Measurements from ENCODE around the gene CDYL. TPM values are rescaled to one million over a fixed set of nuclear protein-coding genes. Genes with fewer than 3 reads are reported as not detected.

The CDYL gene
- total and polyA plus RNA-seq, 4 donors: 3.3 to 25.4 (median 11.0) TPM

- 90% methylated on average over 5 of the region's 5 CpGs for WGBS
- peaks cover 3 to 13% (median 6%) of the 10 kb centered on the region in 4 donors for H3K36me3 ChIP-seq (ENCODE audit: control insufficient read depth in 4 of 4, insufficient read depth in 3 of 4, low read depth in 1 of 4, low read length in 3 of 4)
- no peak for DNase-seq (ENCODE audit: low spot score)
- no peak for TF ChIP-seq FOXA2 (IDR thresholded peaks at IDR 0.05)
- TF ChIP-seq, protein P1, sequence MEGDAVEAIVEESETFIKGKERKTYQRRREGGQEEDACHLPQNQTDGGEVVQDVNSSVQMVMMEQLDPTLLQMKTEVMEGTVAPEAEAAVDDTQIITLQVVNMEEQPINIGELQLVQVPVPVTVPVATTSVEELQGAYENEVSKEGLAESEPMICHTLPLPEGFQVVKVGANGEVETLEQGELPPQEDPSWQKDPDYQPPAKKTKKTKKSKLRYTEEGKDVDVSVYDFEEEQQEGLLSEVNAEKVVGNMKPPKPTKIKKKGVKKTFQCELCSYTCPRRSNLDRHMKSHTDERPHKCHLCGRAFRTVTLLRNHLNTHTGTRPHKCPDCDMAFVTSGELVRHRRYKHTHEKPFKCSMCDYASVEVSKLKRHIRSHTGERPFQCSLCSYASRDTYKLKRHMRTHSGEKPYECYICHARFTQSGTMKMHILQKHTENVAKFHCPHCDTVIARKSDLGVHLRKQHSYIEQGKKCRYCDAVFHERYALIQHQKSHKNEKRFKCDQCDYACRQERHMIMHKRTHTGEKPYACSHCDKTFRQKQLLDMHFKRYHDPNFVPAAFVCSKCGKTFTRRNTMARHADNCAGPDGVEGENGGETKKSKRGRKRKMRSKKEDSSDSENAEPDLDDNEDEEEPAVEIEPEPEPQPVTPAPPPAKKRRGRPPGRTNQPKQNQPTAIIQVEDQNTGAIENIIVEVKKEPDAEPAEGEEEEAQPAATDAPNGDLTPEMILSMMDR (IDR thresholded peaks at IDR 0.05; ENCODE audit: low read depth, low read length, missing input control): no peak
- TF ChIP-seq FOXA1 (IDR thresholded peaks at IDR 0.05): no peak
- no peak for TF ChIP-seq GABPA (IDR thresholded peaks at IDR 0.05 in 1 of 2, conservative IDR thresholded peaks at IDR 0.05 in 1 of 2)
- TF ChIP-seq JUND (IDR thresholded peaks at IDR 0.05): no peak
- no peak for TF ChIP-seq RAD21 (IDR thresholded peaks at IDR 0.05)
- TF ChIP-seq NR2F2 (IDR thresholded peaks at IDR 0.05): no peak
- no peak for TF ChIP-seq EGR1 (IDR thresholded peaks at IDR 0.05; ENCODE audit: low read depth in 2 of 2)
- no peak for TF ChIP-seq HNF4G (IDR thresholded peaks at IDR 0.05)
- TF ChIP-seq, protein P2, sequence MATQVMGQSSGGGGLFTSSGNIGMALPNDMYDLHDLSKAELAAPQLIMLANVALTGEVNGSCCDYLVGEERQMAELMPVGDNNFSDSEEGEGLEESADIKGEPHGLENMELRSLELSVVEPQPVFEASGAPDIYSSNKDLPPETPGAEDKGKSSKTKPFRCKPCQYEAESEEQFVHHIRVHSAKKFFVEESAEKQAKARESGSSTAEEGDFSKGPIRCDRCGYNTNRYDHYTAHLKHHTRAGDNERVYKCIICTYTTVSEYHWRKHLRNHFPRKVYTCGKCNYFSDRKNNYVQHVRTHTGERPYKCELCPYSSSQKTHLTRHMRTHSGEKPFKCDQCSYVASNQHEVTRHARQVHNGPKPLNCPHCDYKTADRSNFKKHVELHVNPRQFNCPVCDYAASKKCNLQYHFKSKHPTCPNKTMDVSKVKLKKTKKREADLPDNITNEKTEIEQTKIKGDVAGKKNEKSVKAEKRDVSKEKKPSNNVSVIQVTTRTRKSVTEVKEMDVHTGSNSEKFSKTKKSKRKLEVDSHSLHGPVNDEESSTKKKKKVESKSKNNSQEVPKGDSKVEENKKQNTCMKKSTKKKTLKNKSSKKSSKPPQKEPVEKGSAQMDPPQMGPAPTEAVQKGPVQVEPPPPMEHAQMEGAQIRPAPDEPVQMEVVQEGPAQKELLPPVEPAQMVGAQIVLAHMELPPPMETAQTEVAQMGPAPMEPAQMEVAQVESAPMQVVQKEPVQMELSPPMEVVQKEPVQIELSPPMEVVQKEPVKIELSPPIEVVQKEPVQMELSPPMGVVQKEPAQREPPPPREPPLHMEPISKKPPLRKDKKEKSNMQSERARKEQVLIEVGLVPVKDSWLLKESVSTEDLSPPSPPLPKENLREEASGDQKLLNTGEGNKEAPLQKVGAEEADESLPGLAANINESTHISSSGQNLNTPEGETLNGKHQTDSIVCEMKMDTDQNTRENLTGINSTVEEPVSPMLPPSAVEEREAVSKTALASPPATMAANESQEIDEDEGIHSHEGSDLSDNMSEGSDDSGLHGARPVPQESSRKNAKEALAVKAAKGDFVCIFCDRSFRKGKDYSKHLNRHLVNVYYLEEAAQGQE (IDR thresholded peaks at IDR 0.05): no peak
- no peak for TF ChIP-seq YY1 (IDR thresholded peaks at IDR 0.05)
- H3K27ac ChIP-seq (ENCODE audit: low read depth in 1 of 2, low read length in 2 of 2): no peak overlapping the region
- H3K9me3 ChIP-seq (ENCODE audit: control insufficient read depth in 4 of 4, low read length in 3 of 4): peaks cover 0 to 2% (median 0%) of the 10 kb centered on the region in 4 donors
- no peaks in the 10 kb centered on the region for H3K27me3 ChIP-seq (ENCODE audit: control insufficient read depth in 4 of 4, insufficient read depth in 4 of 4, low read length in 3 of 4)
- no peak overlapping the region for H3K4me3 ChIP-seq (ENCODE audit: low read depth in 1 of 3, low read length in 3 of 3)
- peaks cover 0 to 3% (median under 1%) of the 10 kb centered on the region in 4 donors for H3K4me1 ChIP-seq (ENCODE audit: control insufficient read depth in 4 of 4, insufficient read depth in 4 of 4, low read length in 3 of 4)
- no peak overlapping the region for H3K9ac ChIP-seq (ENCODE audit: low read depth in 1 of 2, low read length in 2 of 2)
Observed at GRCh38 chr6:4895971-4896370, 119.8 kb downstream of the CDYL start.

DNA sequence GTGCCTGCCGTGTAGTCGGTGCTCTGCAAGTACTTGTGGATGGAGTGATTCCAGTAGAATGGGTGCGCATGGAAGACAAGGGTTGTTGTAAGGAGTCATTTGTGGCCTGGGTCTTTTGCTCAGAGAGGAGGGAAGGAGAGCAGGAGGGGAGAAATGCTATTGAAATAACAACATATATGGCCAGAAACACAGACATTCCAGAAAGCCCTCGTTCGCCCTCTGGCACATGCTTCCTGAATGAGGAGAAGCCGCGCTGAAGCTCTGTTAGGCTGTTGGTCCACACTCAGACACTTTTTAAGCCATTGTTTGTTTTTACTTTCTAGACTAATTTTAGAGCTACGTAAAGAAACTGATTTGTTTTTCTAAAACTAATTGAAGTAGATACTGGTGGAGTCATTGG is 120.2 kb downstream of the CDYL start:
- Histone ChIP-seq H3K27me3 (ENCODE audit: control insufficient read depth in 4 of 4, insufficient read depth in 4 of 4, low read length in 3 of 4) (no peaks in the 10 kb centered on the region), H3K4me1 (ENCODE audit: control insufficient read depth in 4 of 4, insufficient read depth in 4 of 4, low read length in 3 of 4) (peaks cover 0 to 7% (median 5%) of the 10 kb centered on the region in 4 donors), H3K36me3 (ENCODE audit: control insufficient read depth in 4 of 4, insufficient read depth in 3 of 4, low read depth in 1 of 4, low read length in 3 of 4) (peaks cover 3 to 13% (median 6%) of the 10 kb centered on the region in 4 donors), H3K9me3 (ENCODE audit: control insufficient read depth in 4 of 4, low read length in 3 of 4) (peaks cover 0 to 2% (median 0%) of the 10 kb centered on the region in 4 donors), H3K9ac (ENCODE audit: low read depth in 1 of 2, low read length in 2 of 2) (no peak overlapping the region), H3K27ac (ENCODE audit: low read depth in 1 of 2, low read length in 2 of 2) (no peak overlapping the region), H3K4me3 (ENCODE audit: low read depth in 1 of 3, low read length in 3 of 3) (no peak overlapping the region)
- DNase-seq (ENCODE audit: low spot score): no peak
- TF ChIP-seq FOXA1 (IDR thresholded peaks at IDR 0.05) (no peak), JUND (IDR thresholded peaks at IDR 0.05) (no peak)
- 97% methylated on average over 8 of the region's 8 CpGs for WGBS

- 97% methylated on average over 11 of the region's 11 CpGs for WGBS
- Histone ChIP-seq H3K4me1 (ENCODE audit: control insufficient read depth in 4 of 4, insufficient read depth in 4 of 4, low read length in 3 of 4) (peaks cover 4 to 9% (median 7%) of the 10 kb centered on the region in 4 donors), H3K9me3 (ENCODE audit: control insufficient read depth in 4 of 4, low read length in 3 of 4) (peaks cover 0 to 2% (median 0%) of the 10 kb centered on the region in 4 donors), H3K36me3 (ENCODE audit: control insufficient read depth in 4 of 4, insufficient read depth in 3 of 4, low read depth in 1 of 4, low read length in 3 of 4) (peaks cover 0 to 4% (median 3%) of the 10 kb centered on the region in 4 donors), H3K9ac (ENCODE audit: low read depth in 1 of 2, low read length in 2 of 2) (no peak overlapping the region), H3K4me3 (ENCODE audit: low read depth in 1 of 3, low read length in 3 of 3) (no peak overlapping the region), H3K27me3 (ENCODE audit: control insufficient read depth in 4 of 4, insufficient read depth in 4 of 4, low read length in 3 of 4) (no peaks in the 10 kb centered on the region), H3K27ac (ENCODE audit: low read depth in 1 of 2, low read length in 2 of 2) (no peak overlapping the region)
- no peak for TF ChIP-seq RXRA (IDR thresholded peaks at IDR 0.05)
- no peak for TF ChIP-seq FOXA1 (IDR thresholded peaks at IDR 0.05)
- no peak for TF ChIP-seq TAF1 (conservative IDR thresholded peaks at IDR 0.05)
- no peak for TF ChIP-seq GABPA (IDR thresholded peaks at IDR 0.05 in 1 of 2, conservative IDR thresholded peaks at IDR 0.05 in 1 of 2)
- no peak for DNase-seq (ENCODE audit: low spot score)
Observed at GRCh38 chr6:4899249-4900034, 123.2 kb downstream of the CDYL start.

All from liver (tissue), 9 donors.